Upper lobe of right lung (tissue), 1 donor: ENCODE data around the gene RBM22. TPM values are rescaled to one million over a fixed set of nuclear protein-coding genes. Genes with fewer than 3 reads are reported as not detected.

Source experiments
- ATAC-seq: fragments of 200-7000 bp; cut with Tn5 transposase; one replicate; pipeline ENCODE4 v1.9.1; 2020; ENCODE audit warnings: mild to moderate bottlenecking, moderate library complexity
- DNase-seq: peaks from one replicate; pipeline ENCODE4 v3.0.0-alpha.2; 2020
- H3K27ac ChIP-seq: fragments of 200-600 bp; one replicate; pipeline ENCODE4 v1.8.0; 2022
- H3K27me3 ChIP-seq: fragments of 200-600 bp; one replicate; pipeline ENCODE4 v1.8.0; 2022; ENCODE audit warnings: mild to moderate bottlenecking
- H3K36me3 ChIP-seq: fragments of 200-600 bp; one replicate; pipeline ENCODE4 v1.8.0; 2022
- H3K4me1 ChIP-seq: fragments of 200-600 bp; one replicate; pipeline ENCODE4 v1.8.0; 2022
- H3K4me3 ChIP-seq: fragments of 200-600 bp; one replicate; pipeline ENCODE4 v1.8.0; 2022; ENCODE audit warnings: mild to moderate bottlenecking
- H3K9me3 ChIP-seq: fragments of 200-600 bp; one replicate; pipeline ENCODE4 v1.8.0; 2022
- CTCF ChIP-seq: fragments of 200-600 bp; IDR thresholded peaks from one replicate; pipeline ENCODE4 v1.8.0; 2022; ENCODE audit warnings: antibody characterized with exemption
- intact Hi-C: fragments of 100-400 bp; cut with DNase I; formaldehyde crosslinking; loops from one replicate; pipeline ENCODE4 v1.11.0; 2022
- total RNA-seq: library from RNA; stranded (reverse); fragmentation: NEBNext Ultra II Directional; extraction: Animal tissue kit (Norgen Biotek cat#: 25700); gene quantifications from one replicate; pipeline ENCODE4 v1.2.1, GENCODE V29; 2021
- donor health status: DM: no; HTN: yes; CAD: no; lungs with severe emphysema.

Gene RBM22
- total RNA-seq, 1 donor from 2014 or later: 51.2 TPM

GRCh38 chr5:150659360-150660107 lies 41.3 kb downstream of the RBM22 start:
- peaks cover 18% of the 10 kb centered on the region for H3K4me1 ChIP-seq
- H3K4me3 ChIP-seq: no peak overlapping the region
- intact Hi-C loops: loop anchor here (5.0 kb wide), 1 partner anchor 97 kb away; no protein-coding TSS in a partner anchor
- H3K36me3 ChIP-seq: no peaks in the 10 kb centered on the region
- TF ChIP-seq CTCF: no peak
- ATAC-seq: peak; percentile 0
- DNase-seq: no peak
- H3K9me3 ChIP-seq: no peaks in the 10 kb centered on the region
- H3K27me3 ChIP-seq: no peaks in the 10 kb centered on the region
- peak overlapping the region; percentile 9 for H3K27ac ChIP-seq

- intact Hi-C loops: loop anchor here (5.0 kb wide), 1 partner anchor 96 kb away; no protein-coding TSS in a partner anchor
- Histone ChIP-seq H3K4me3 (no peak overlapping the region), H3K27me3 (no peaks in the 10 kb centered on the region), H3K9me3 (no peaks in the 10 kb centered on the region), H3K4me1 (peaks cover 18% of the 10 kb centered on the region), H3K27ac (peak overlapping the region; percentile 18), H3K36me3 (no peaks in the 10 kb centered on the region)
- no peak for TF ChIP-seq CTCF
- ATAC-seq: peak; percentile 3
- peak; percentile 43 for DNase-seq
These were observed 42.1 kb downstream of the RBM22 start for GRCh38 chr5:150658699-150659265.

DNA sequence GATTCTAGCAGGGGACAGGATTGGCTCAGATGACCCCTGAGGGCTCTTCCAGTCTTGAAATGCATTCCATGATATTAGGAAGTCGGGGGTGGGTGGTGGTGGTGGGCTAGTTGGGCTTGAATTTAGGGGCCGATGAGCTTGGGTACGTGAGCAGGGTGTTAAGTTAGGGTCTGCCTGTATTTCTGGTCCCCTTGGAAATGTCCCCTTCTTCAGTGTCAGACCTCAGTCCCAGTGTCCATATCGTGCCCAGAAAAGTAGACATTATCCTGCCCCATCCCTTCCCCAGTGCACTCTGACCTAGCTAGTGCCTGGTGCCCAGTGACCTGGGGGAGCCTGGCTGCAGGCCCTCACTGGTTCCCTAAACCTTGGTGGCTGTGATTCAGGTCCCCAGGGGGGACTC lies 42.7 kb downstream of the RBM22 start:
- DNase-seq: peak; percentile 5
- peak overlapping the region; percentile 18 for H3K27ac ChIP-seq
- peaks cover 21% of the 10 kb centered on the region for H3K4me1 ChIP-seq
- ATAC-seq: no peak
- no peak for TF ChIP-seq CTCF
- H3K9me3 ChIP-seq: no peaks in the 10 kb centered on the region
- H3K27me3 ChIP-seq: no peaks in the 10 kb centered on the region
- H3K36me3 ChIP-seq: no peaks in the 10 kb centered on the region
- H3K4me3 ChIP-seq: no peak overlapping the region
- intact Hi-C loops: loop anchor here (5.0 kb wide), 1 partner anchor 96 kb away; no protein-coding TSS in a partner anchor

- peak; percentile 82 for ATAC-seq
- peak; percentile 87 for DNase-seq
- H3K4me3 ChIP-seq: peak overlapping the region; percentile 55
- no peaks in the 10 kb centered on the region for H3K9me3 ChIP-seq
- no peaks in the 10 kb centered on the region for H3K36me3 ChIP-seq
- TF ChIP-seq CTCF: peak; percentile 62
- H3K4me1 ChIP-seq: peaks cover 25% of the 10 kb centered on the region
- no peaks in the 10 kb centered on the region for H3K27me3 ChIP-seq
- intact Hi-C loops: loop anchor here (5.0 kb wide), 1 partner anchor 94 kb away; no protein-coding TSS in a partner anchor
- H3K27ac ChIP-seq: peak overlapping the region; percentile 70
These were observed 44.4 kb downstream of the RBM22 start for GRCh38 chr5:150656191-150657132.

DNA sequence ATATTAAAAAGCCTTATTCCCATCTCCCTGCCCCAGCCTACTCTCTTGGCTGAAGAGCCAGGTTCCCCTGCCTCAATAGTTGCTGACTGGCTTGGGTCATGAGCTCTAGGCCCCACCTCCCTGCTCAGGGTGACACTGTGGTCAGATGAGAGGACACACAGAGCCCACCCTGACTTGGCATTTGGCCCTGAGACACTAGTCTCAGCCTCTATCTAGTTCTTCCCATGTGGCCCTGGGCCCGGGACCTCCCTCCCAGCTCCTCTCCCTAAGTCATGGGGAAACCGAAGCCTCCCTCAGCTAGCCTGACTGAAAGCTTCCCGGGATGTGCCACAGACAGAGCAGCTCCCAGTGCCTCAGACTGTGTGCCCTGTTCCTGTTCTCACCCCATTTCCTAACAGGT lies 45.6 kb downstream of the RBM22 start:
- intact Hi-C loops: loop anchor here (5.0 kb wide), 1 partner anchor 93 kb away; no protein-coding TSS in a partner anchor
- Histone ChIP-seq H3K27ac (no peak overlapping the region), H3K27me3 (no peaks in the 10 kb centered on the region), H3K9me3 (no peaks in the 10 kb centered on the region), H3K4me3 (no peak overlapping the region), H3K36me3 (peaks cover 11% of the 10 kb centered on the region), H3K4me1 (peaks cover 25% of the 10 kb centered on the region)
- DNase-seq (no peak), ATAC-seq (no peak)
- TF ChIP-seq CTCF: no peak
